GM21381 (cell line): Measurements from ENCODE around the gene ZDHHC14.
A peak's percentile ranks its signal among the peaks of the same experiment; 100 is the strongest.
"Not testable (repeated sequence)": the region's sequence is repeated elsewhere in the genome, so short reads cannot be mapped to it uniquely, and the experiment has no call there.

Experiments used
- ATAC-seq: cut with Tn5 transposase; IDR thresholded peaks from one replicate; pipeline ENCODE4 v1.9.1; 2021; ENCODE audit warnings: mild to moderate bottlenecking, moderate library complexity; ENCODE audit not compliant: unreplicated experiment

ZDHHC14 gene

GRCh38 chr6:157379656-157380457 is 1.1 kb upstream of the ZDHHC14 start:
- ATAC-seq = peak; percentile 64

GRCh38 chr6:157380458-157380778 is 572 bp upstream of the ZDHHC14 start:
- peak; percentile 8 for ATAC-seq

- ATAC-seq = peak; percentile 26
Measured at GRCh38 chr6:157381631-157382621, 936 bp downstream of the ZDHHC14 start.

GRCh38 chr6:157382821-157383220 is 1.8 kb downstream of the ZDHHC14 start:
- ATAC-seq = no peak

GRCh38 chr6:157383471-157383870 is 2.5 kb downstream of the ZDHHC14 start:
- no peak for ATAC-seq

GRCh38 chr6:157384962-157385361 is 4.0 kb downstream of the ZDHHC14 start:
- ATAC-seq = not testable (repeated sequence)

GRCh38 chr6:157385482-157385881 is 4.5 kb downstream of the ZDHHC14 start:
- no peak for ATAC-seq

- no peak for ATAC-seq
Measured at GRCh38 chr6:157386023-157386422, 5.0 kb downstream of the ZDHHC14 start.

GRCh38 chr6:157386454-157386853 is 5.5 kb downstream of the ZDHHC14 start:
- ATAC-seq = no peak

- ATAC-seq = no peak
Measured at GRCh38 chr6:157388924-157389323, 7.9 kb downstream of the ZDHHC14 start.

GRCh38 chr6:157390273-157391060 is 9.5 kb downstream of the ZDHHC14 start:
- no peak for ATAC-seq

- ATAC-seq = no peak
Measured at GRCh38 chr6:157392927-157393668, 12.1 kb downstream of the ZDHHC14 start.

- ATAC-seq = no peak
Measured at GRCh38 chr6:157393669-157394327, 12.8 kb downstream of the ZDHHC14 start.

GRCh38 chr6:157395199-157395598 is 14.2 kb downstream of the ZDHHC14 start:
- ATAC-seq = not testable (repeated sequence)

GRCh38 chr6:157396026-157396425 is 15.0 kb downstream of the ZDHHC14 start:
- ATAC-seq = no peak

- no peak for ATAC-seq
Measured at GRCh38 chr6:157397660-157398059, 16.7 kb downstream of the ZDHHC14 start.

- ATAC-seq = no peak
Measured at GRCh38 chr6:157398151-157398550, 17.2 kb downstream of the ZDHHC14 start.

GRCh38 chr6:157400676-157401075 is 19.7 kb downstream of the ZDHHC14 start:
- ATAC-seq = no peak

- ATAC-seq = no peak
Measured at GRCh38 chr6:157401734-157402338, 20.8 kb downstream of the ZDHHC14 start.
